Smooth muscle cell (in vitro differentiated cells): ENCODE results near the gene PHF1. TPM values are rescaled to one million over a fixed set of nuclear protein-coding genes. Genes with fewer than 3 reads are reported as not detected.

Experiments used
- DNase-seq: peaks from one replicate; lab custom pipeline; 2025; ENCODE audit not compliant: unreplicated experiment; lab: John Stamatoyannopoulos, UW
- H2AFZ ChIP-seq: fragments of 200-600 bp; sonication (generic); 2 replicates; pipeline ENCODE4 v1.6.0; 2016; ENCODE audit warnings: antibody characterized with exemption, low read depth, mild to moderate bottlenecking
- H3F3A ChIP-seq: fragments of 200-600 bp; sonication (generic); 2 replicates; pipeline ENCODE4 v1.6.0; 2017; ENCODE audit warnings: antibody characterized with exemption, low read depth
- H3K27ac ChIP-seq: fragments of 200-600 bp; sonication (generic); 2 replicates; pipeline ENCODE4 v1.5.1; 2016; ENCODE audit warnings: low read depth, mild to moderate bottlenecking
- H3K27me3 ChIP-seq: fragments of 200-600 bp; sonication (generic); 2 replicates; pipeline ENCODE4 v1.6.1; 2016; ENCODE audit warnings: low read depth, mild to moderate bottlenecking
- H3K36me3 ChIP-seq: fragments of 200-600 bp; sonication (generic); 2 replicates; pipeline ENCODE4 v1.5.1; 2016; ENCODE audit warnings: low read depth
- H3K4me1 ChIP-seq: fragments of 200-600 bp; sonication (generic); 2 replicates; pipeline ENCODE4 v1.5.1; 2016; ENCODE audit warnings: low read depth
- H3K4me2 ChIP-seq: fragments of 200-600 bp; sonication (generic); 2 replicates; pipeline ENCODE4 v1.6.0; 2016; ENCODE audit warnings: mild to moderate bottlenecking
- H3K4me3 ChIP-seq: fragments of 200-600 bp; sonication (generic); 2 replicates; pipeline ENCODE4 v1.5.1; 2016; ENCODE audit warnings: mild to moderate bottlenecking
- H3K79me2 ChIP-seq: fragments of 200-600 bp; sonication (generic); 2 replicates; pipeline ENCODE4 v1.6.0; 2016; ENCODE audit warnings: low read depth, mild to moderate bottlenecking
- H3K9ac ChIP-seq: fragments of 200-600 bp; sonication (generic); 2 replicates; pipeline ENCODE4 v1.6.0; 2016; ENCODE audit warnings: low read depth
- H3K9me3 ChIP-seq: fragments of 200-600 bp; sonication (generic); replicated peaks from 2 replicates; pipeline ENCODE4 v1.5.1; 2016; ENCODE audit warnings: low read depth
- H4K20me1 ChIP-seq: fragments of 200-600 bp; sonication (generic); 2 replicates; pipeline ENCODE4 v1.6.0; 2016; ENCODE audit warnings: low read depth
- CTCF ChIP-seq: fragments of 200-600 bp; sonication (generic); IDR thresholded peaks from 2 replicates; pipeline ENCODE4 v1.5.1; 2017; ENCODE audit warnings: borderline replicate concordance, mild to moderate bottlenecking, antibody characterized with exemption; ENCODE audit not compliant: insufficient read depth, poor library complexity, severe bottlenecking
- WGBS: methylation state at CpG from one replicate; pipeline ENCODE4 v1.1.7; 2016; ENCODE audit warnings: low lambda C conversion rate; 5-methylcytosine and 5-hydroxymethylcytosine counted together
- polyA plus RNA-seq: library from polyadenylated mRNA; unstranded; fragments of >200 nt; fragmentation: Nextera tagmentation; extraction: Ambion mirVana; gene quantifications from 2 replicates; pipeline ENCODE4 v1.2.1, GENCODE V29; 2016
- total RNA-seq: library from RNA; depleted of rRNA; stranded (reverse); fragments of >200 nt; gene quantifications from 2 replicates; pipeline ENCODE4 v1.2.3, GENCODE V29; 2014

The PHF1 gene
- total and polyA plus RNA-seq, 2 experiments from 2014 or later, result 36.9 to 39.3 TPM

- Histone ChIP-seq H3K4me2 (no peak overlapping the region), H3K4me1 (no peaks in the 10 kb centered on the region), H3K4me3 (no peak overlapping the region), H4K20me1 (no peaks in the 10 kb centered on the region), H2AFZ (no peak overlapping the region), H3F3A (no peaks in the 10 kb centered on the region), H3K9ac (no peak overlapping the region), H3K27ac (no peak overlapping the region), H3K36me3 (peaks cover 5% of the 10 kb centered on the region), H3K9me3 (no peaks in the 10 kb centered on the region), H3K79me2 (no peaks in the 10 kb centered on the region), H3K27me3 (no peaks in the 10 kb centered on the region)
- TF ChIP-seq CTCF, result no peak
- no peak for DNase-seq
- 90% methylated on average over 19 of the region's 19 CpGs for WGBS
Measured at GRCh38 chr6:33440649-33441309, 30.0 kb downstream of the PHF1 start.

- no peak for TF ChIP-seq CTCF
- Histone ChIP-seq H3K4me2 (no peak overlapping the region), H2AFZ (no peak overlapping the region), H3K4me3 (no peak overlapping the region), H3F3A (no peaks in the 10 kb centered on the region), H4K20me1 (no peaks in the 10 kb centered on the region), H3K27ac (no peak overlapping the region), H3K9me3 (no peaks in the 10 kb centered on the region), H3K9ac (no peak overlapping the region), H3K27me3 (no peaks in the 10 kb centered on the region), H3K4me1 (no peaks in the 10 kb centered on the region), H3K79me2 (no peaks in the 10 kb centered on the region), H3K36me3 (peaks cover 5% of the 10 kb centered on the region)
- no peak for DNase-seq
- WGBS, result 98% methylated on average over 9 of the region's 9 CpGs
Measured at GRCh38 chr6:33441457-33441856, 30.6 kb downstream of the PHF1 start.

GRCh38 chr6:33442283-33442682, 31.5 kb downstream of the PHF1 start:
- Histone ChIP-seq H3K4me2 (no peak overlapping the region), H3K36me3 (no peaks in the 10 kb centered on the region), H3K27ac (no peak overlapping the region), H4K20me1 (no peaks in the 10 kb centered on the region), H3K9ac (no peak overlapping the region), H3F3A (no peaks in the 10 kb centered on the region), H3K4me1 (no peaks in the 10 kb centered on the region), H3K27me3 (no peaks in the 10 kb centered on the region), H3K79me2 (no peaks in the 10 kb centered on the region), H3K4me3 (no peak overlapping the region), H3K9me3 (no peaks in the 10 kb centered on the region), H2AFZ (no peak overlapping the region)
- TF ChIP-seq CTCF, result no peak
- WGBS, result 95% methylated on average over 7 of the region's 8 CpGs
- DNase-seq, result no peak

GRCh38 chr6:33443025-33443424, 32.2 kb downstream of the PHF1 start:
- H2AFZ ChIP-seq, result no peak overlapping the region
- whole genome bisulfite sequencing, result 97% methylated on average over 15 of the region's 17 CpGs
- H3K4me1 ChIP-seq, result no peaks in the 10 kb centered on the region
- TF ChIP-seq CTCF, result no peak
- no peak overlapping the region for H3K9ac ChIP-seq
- H3K27ac ChIP-seq, result no peak overlapping the region
- DNase-seq, result no peak
- no peak overlapping the region for H3K4me3 ChIP-seq
- H4K20me1 ChIP-seq, result no peaks in the 10 kb centered on the region
- no peaks in the 10 kb centered on the region for H3F3A ChIP-seq
- no peaks in the 10 kb centered on the region for H3K79me2 ChIP-seq
- H3K4me2 ChIP-seq, result no peak overlapping the region
- no peaks in the 10 kb centered on the region for H3K9me3 ChIP-seq
- no peaks in the 10 kb centered on the region for H3K27me3 ChIP-seq
- no peaks in the 10 kb centered on the region for H3K36me3 ChIP-seq
